HG02870 (cell line): Measurements from ENCODE around the gene SLFN5.
"Not testable (repeated sequence)": the region's sequence is repeated elsewhere in the genome, so short reads cannot be mapped to it uniquely, and the experiment has no call there.

Source experiments
- ATAC-seq: cut with Tn5 transposase; IDR thresholded peaks from one replicate; pipeline ENCODE4 v1.9.1; 2021; ENCODE audit warnings: mild to moderate bottlenecking, moderate library complexity; ENCODE audit not compliant: unreplicated experiment

The SLFN5 gene

DNA sequence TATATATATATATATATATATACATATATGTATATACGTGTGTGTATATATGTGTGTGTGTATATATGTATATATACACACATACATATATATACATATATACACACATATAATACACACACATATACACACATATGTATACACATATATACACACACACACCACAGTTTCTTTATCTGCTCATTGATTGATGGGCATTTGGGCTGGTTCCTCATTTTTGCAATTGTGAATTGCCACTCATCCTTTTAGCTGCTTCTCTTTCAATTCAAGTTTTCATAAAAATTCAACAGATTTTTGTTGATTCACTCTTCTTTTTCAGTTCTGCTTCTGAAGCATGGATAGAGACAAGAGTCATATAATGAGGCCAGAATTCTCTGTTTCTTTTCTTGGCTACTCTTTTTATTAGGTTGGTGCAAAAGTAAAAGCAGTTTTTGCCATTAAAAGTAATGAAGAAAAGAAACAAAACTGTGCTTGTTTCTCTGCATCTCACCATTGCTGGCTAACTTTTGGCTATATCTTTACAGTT lies 44.5 kb downstream of the SLFN5 start:
- no peak for ATAC-seq

DNA sequence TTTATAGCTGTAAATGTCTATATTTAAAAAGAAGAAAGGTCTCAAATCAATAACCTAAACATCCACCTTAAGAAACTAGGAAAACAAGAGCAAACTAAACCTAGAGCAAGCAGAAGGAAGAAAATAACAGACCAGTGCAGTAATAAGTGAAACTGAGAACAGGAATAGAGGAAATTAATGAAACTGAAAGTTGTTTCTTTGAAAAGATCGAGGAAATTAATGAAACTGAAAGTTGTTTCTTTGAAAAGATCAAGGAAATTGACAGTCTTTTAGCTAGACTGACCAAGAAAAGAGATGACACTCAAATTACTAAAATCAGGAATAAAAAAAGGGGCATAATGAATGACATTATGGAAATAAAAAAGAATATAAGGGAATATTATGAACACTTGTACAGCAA lies 46.4 kb downstream of the SLFN5 start:
- ATAC-seq = no peak

DNA sequence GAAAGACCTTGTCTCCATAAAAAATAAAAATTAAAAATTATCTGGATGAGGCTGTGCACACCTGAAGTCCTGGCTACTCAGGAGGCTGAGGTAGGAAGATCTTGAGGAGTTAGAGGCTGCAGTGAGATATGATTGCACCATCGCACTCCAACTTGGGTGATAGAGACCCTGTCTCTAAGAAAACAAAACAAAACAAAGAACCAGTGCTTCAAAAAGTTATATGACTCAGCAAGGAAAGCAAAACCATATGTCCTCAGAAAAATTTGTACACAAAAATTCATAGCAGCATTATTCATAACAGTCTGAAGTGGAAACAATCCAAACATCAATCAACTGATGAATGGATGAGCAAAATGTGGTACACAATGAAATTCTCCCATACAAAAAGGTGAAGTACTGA lies 48.9 kb downstream of the SLFN5 start:
- no peak for ATAC-seq

DNA sequence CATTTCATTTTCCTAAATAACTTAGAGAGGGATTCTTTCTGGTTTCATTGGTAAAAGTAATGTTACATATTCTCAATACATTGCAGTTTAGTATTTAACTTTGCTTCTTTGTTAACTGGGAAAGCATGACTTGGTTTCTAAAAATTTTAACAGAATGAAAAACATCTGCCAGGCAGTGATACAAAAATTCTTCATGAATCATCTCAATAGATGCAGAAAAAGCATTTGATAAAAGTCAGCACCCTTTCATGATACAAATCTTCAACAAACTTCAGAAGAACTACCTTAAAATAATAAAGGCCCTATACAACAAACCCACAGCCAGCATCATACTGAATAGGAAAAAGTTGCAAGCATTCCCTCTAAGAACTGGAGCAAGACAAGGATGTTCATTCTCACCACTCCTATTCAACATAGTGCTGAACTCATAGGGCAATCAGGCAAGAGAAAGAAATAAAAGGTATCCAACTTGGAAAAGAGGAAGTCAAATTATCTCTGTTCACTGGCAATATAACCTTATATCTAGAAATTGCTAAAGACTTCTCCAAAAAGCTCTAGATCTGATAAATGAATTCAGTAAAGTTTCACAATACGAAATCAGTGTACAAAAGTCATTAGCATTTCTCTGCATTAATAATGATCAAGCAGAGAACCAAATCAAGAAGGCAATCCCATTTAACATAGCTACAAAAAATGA lies 50.4 kb downstream of the SLFN5 start:
- no peak for ATAC-seq

DNA sequence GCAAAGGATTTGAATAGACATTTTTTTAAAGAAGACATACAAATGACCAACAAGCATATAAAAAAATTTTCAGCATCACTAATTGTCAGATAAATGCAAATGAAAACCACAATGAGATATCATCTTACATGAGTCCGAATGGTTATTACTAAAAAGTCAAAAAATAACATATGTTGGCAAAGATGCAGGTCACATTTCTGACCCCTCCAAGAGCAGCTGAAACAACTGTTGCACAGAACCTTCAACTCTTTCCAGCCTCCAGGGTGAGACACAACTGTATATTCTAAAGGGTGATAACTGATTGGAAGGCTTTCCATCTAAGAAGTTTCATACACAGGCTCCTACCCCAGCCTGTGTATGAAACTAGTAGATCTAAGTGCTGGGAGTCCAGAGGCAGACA lies 51.9 kb downstream of the SLFN5 start:
- no peak for ATAC-seq

DNA sequence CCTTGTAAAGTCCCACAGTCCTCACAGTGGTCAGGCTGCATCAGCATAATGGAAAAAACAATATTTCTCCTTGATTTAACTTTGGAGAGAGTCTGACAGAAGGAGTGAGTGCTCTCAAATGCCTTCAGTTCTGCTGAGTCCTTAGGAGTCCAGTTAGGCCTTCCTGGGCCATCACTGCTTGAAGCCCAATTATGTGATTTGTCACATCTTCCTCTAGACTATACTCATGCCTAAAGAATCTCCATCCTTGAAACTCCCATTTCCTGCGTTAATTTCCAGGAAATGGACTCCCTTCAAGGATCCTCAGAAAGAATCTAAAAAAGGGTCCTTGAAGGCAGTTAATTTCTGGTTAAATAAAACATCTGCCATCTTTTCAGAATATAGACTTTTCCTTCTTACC lies 52.8 kb downstream of the SLFN5 start:
- no peak for ATAC-seq

DNA sequence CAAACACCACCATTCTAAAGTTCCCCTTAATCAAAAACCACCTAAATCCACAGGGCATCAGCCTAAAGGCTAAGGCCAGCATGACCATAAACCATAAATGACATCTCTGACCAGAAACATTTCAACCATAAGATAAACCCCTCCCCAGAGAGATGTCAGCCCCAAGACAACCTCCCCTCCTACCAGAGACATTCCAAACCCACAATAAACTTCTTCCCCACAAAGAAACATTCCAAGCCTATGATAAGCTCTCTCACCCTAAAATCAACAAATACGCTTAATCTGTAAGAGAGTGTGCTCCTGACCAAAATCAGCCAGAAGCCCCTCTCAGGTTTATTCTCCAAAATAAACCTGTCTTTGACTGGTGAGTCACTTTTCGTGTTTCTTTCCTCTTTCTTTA lies 54.8 kb downstream of the SLFN5 start:
- ATAC-seq = no peak

DNA sequence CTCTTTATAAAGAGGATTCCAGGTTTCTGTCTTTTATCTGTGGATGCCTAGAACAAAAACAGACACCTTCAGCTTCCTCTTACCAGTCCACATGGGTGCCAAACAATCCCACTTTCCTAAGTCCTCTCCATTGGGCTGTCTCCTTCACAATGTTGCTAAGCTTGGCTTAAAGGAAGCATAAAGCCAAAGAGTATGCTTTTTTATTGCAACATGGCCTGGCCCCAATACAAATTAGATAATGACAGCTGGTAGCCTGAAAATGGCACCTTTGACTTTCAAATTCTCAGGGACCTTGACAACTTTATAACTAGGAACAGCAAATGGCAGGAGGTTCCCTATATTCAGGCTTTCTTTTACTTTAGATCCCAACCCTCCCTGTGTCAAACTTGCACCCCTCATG lies 55.8 kb downstream of the SLFN5 start:
- no peak for ATAC-seq

DNA sequence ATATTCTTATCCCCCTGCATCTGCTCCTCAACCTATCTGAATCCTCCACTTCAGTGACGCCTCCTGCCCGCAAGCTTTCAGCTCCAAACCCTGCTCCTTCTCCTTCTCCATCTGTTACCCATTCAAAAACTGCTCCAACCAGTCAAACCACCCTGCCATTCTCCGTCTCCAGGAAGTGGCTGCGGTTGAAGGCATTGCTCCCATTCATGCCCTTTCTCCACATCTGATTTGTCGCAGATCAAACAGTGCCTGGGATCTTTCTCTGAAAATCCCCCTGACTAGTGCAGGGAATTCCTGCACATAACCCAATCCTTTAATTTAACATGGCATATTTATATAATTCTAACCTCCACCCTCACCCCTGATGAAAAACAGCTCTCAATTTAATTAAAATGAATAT lies 56.3 kb downstream of the SLFN5 start:
- no peak for ATAC-seq

DNA sequence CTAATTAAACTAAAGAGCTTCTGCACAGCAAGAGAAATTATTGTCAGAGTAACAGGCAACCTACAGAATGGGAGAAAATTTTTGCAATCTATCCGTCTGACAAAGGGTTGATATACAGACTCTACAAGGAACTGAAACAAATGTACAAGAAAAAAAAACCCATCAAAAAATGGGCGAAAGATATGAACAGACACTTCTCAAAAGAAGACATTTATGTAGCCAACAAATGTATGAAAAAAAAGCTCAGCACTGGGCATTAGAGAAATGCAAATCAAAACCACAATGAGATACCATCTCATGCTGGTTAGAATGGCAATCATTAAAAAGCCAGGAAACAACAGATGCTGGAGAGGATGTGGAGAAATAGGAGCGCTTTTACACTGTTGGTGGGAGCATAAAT lies 66.5 kb downstream of the SLFN5 start:
- not testable (repeated sequence) for ATAC-seq

DNA sequence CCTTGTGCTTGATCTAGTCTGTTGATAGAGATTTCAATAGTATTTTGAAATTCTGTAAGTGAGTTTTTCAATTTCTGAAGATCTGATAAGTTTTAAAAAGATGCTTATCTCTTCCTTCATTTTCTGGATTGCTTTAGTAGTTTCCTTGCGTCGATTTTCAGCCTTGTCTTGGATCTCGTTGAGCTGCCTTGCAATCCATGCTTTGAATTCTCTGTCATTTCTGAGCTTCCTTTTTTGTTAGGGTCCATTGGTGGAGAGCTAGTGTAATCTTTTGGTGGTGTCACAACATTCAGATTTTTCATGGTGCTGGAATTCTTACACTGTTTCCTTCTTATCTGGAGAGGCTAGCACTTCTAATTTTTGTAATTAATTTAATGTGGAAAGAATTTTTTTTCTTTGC lies 69.5 kb downstream of the SLFN5 start:
- no peak for ATAC-seq

DNA sequence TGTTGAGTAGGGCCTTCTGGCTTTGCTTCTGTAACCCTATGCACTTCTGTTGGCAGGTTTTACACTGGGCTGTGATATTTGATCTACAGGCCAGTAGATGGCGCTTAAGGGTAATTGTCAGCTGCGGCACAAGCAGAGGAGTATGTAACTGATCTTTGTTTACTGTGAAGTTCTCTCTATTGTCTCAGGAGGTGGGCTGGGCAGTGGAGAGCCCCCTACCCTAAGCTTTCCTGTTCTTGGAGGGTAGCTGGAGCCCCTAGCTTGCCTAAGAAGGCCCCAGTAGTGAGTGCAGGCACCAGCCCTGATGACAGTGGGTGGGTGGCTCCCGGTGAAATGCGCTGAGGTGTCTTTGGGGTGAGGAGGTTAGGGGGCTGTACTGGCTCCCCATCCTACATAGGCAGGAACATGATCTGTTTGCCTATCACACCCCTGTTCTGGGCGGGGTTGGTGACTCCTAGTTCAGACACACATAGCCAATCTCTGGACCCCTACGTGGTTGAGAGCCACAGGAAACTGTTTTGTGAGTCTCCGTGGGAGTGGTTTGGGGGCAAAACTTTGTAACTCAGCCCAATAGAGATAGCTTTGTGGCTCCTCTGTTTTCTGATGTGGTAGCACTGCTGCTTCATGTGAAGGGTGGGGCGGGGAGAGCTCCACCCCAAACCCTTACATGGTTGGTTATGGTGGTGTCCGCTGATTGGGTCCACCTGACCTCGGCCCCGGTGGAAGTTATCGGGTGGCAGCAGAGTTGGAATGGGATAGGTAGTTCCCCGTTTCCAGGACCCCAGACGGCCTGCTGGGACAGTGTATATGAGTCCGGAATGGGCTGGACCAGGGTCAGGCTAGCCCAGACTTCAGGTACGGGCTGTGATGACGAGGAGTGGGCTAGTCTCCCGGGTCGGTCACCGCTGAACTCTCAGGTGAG lies 70.2 kb downstream of the SLFN5 start:
- ATAC-seq = peak; percentile 48

DNA sequence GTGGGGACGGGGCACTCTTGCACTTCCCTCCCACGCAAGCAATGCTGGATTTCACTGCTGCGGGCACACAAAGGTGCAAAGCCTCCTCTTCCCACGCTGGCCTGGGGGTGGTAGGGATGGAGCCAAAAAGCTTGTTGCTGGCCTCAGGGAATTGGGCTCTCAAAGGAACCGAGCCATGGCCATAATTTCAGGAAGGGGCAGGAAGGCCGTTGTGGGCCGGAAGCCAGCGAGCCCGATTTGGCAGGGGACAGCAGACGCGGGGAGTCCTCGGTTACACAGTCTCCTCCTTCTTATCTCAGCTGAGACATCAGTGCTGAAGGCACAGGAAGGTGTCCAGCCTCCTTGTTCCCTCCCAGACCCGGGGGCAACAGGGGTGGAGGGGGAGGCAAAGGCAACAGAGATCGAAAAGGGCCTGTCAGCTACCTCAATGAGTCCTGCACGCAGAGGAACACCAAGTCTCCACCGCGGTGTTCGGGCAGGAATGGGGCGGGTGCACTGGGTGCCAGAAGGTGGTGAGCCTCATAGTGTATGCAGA lies 71.1 kb downstream of the SLFN5 start:
- ATAC-seq = no peak

DNA sequence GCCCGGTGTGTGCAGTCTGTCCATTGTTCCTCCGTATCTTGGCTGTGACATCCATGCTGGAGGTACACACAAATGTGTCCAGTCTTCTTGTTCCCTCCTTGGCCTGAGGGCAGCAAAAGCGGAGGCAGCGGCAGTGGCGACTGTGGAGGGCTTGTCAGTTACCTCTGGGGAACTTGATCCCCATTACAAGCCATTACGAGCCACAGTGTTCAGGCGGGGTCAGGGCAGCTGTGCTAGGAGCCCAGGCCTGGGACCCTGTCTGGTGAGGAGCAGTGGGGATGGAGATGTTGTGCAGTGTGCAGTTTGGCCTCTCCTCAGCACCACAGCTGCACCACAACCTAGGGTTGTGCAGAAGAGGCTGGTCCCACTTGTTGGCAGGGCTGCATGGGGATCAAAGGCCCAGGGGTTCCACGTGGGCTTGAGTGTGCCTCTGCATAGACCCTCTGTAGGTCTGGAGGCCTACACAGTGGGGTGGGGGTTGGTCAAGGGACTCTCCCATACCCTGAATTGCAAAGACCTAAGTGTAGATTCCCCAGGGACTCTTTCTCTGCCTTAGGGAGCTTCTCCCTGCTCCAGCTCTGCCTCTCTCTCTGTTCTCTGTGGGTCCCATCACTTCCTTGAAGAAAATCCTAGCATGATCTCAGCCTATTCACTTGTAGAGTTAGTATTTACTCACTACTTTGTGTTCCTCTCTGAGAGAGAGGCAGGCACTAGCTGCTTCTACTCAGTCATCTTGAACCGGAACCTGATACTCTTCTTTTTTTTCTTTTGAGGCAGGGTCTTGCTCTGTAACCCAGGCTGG lies 71.7 kb downstream of the SLFN5 start:
- ATAC-seq = no peak

DNA sequence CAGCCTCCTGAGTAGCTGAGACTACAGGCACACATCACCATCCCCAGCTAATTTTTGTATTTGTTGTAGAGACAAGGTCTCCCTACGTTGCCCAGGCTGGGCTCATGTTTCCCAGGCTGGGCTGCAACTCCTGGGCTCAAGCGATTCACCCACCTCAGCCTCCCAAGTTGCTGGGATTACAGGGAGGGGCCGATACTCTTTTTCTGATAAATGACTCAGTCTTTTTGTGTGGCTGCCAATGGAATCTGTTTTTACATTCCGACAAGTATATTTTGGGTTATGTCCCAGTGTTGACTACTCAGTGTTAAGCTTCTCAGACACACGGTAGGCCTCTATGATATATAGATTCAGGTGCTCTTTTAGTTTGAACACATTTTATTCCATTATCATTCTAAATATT lies 72.4 kb downstream of the SLFN5 start:
- ATAC-seq = no peak

DNA sequence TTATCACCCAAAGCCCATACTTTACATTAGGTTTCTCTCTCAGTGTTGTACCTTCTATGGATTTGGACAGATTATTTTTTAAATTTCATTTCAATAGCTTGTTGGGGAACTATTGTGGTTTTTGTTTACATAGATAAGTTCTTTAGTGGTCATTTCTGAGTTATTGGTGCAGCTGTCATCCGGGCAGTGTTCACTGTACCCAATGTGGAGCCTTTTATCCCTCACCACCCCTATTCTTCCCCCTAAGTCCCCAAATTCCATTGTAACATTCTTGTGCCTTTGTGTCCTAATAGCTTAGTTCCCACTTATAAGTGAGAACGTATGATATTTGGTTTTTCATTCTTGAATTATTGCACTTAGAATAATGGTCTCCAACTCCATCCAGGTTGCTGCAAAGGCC lies 73.1 kb downstream of the SLFN5 start:
- ATAC-seq = no peak

DNA sequence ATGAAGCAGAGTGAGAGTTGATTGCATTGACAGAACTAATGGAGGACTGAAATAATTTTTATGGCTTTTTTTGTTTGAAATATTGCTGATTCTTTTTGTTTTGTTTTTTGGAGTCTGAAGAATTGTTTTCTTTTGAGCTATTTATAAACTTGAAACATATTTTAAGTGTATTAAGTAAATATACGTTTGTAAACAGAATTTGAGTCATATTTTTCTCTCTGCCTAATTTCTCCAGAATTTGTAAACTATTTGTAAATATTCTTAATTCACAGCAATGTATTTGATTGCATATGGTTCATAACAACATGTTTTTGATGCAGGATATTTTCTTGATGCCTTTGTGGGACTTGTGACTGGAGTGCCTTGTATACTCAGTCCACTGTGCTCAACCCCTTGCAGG lies 79.9 kb downstream of the SLFN5 start:
- ATAC-seq = no peak
